Stimulated activated CD8-positive, alpha-beta memory T cell treated with anti-CD3 and anti-CD28 coated beads, Interleukin-7, amount 100 ng/mL, for 48 hours (primary cell): Measurements from ENCODE around the gene ALCAM.
"Not testable (repeated sequence)": the region's sequence is repeated elsewhere in the genome, so short reads cannot be mapped to it uniquely, and the experiment has no call there.

Experiments
- DNase-seq, 2 donors: peaks; one replicate each; pipeline ENCODE4 v3.0.0-alpha.2; 2020; ENCODE audit warnings: low read depth in 1 of 2; ENCODE audit errors: extremely low read depth in 1 of 2

The ALCAM gene

GRCh38 chr3:105571005-105571404 lies 204.3 kb downstream of the ALCAM start:
- no peak for DNase-seq

- no peak for DNase-seq
Observed at GRCh38 chr3:105572501-105572900, 205.8 kb downstream of the ALCAM start.

- no peak for DNase-seq
Observed at GRCh38 chr3:105579439-105579838, 212.7 kb downstream of the ALCAM start.

GRCh38 chr3:105580296-105580965 lies 213.7 kb downstream of the ALCAM start:
- DNase-seq = no peak

- DNase-seq = no peak
Observed at GRCh38 chr3:105582015-105582414, 215.3 kb downstream of the ALCAM start.

- no peak for DNase-seq
Observed at GRCh38 chr3:105584003-105584790, 217.5 kb downstream of the ALCAM start.

- DNase-seq = no peak
Observed at GRCh38 chr3:105593315-105593714, 226.6 kb downstream of the ALCAM start.

- DNase-seq = no peak
Observed at GRCh38 chr3:105594219-105594618, 227.5 kb downstream of the ALCAM start.

- DNase-seq = no peak
Observed at GRCh38 chr3:105598042-105598796, 231.5 kb downstream of the ALCAM start.

GRCh38 chr3:105599350-105599749 lies 232.6 kb downstream of the ALCAM start:
- DNase-seq = no peak

- DNase-seq = not testable (repeated sequence)
Observed at GRCh38 chr3:105601756-105602155, 235.0 kb downstream of the ALCAM start.

GRCh38 chr3:105602286-105602685 lies 235.6 kb downstream of the ALCAM start:
- DNase-seq = not testable (repeated sequence)

- DNase-seq = not testable (repeated sequence)
Observed at GRCh38 chr3:105603516-105603915, 236.8 kb downstream of the ALCAM start.

GRCh38 chr3:105606016-105606415 lies 239.3 kb downstream of the ALCAM start:
- DNase-seq = no peak

GRCh38 chr3:105608623-105609022 lies 241.9 kb downstream of the ALCAM start:
- no peak for DNase-seq

- DNase-seq = no peak
Observed at GRCh38 chr3:105610473-105610872, 243.8 kb downstream of the ALCAM start.

GRCh38 chr3:105611304-105612192 lies 244.8 kb downstream of the ALCAM start:
- no peak for DNase-seq

- no peak for DNase-seq
Observed at GRCh38 chr3:105613120-105613519, 246.4 kb downstream of the ALCAM start.

- no peak for DNase-seq
Observed at GRCh38 chr3:105614288-105615030, 247.8 kb downstream of the ALCAM start.

- no peak for DNase-seq
Observed at GRCh38 chr3:105615814-105616213, 249.1 kb downstream of the ALCAM start.
